Stimulated activated CD4-positive, alpha-beta T cell treated with anti-CD3 and anti-CD28 coated beads, Interleukin-4, amount 100 ng/mL, for 24 hours (primary cell): ENCODE measurements around the gene EIF4EBP3.
"Not testable (repeated sequence)": the region's sequence is repeated elsewhere in the genome, so short reads cannot be mapped to it uniquely, and the experiment has no call there.

ENCODE experiments used
- DNase-seq: peaks from one replicate; pipeline ENCODE4 v3.0.0-alpha.2; 2020

The EIF4EBP3 gene

DNA sequence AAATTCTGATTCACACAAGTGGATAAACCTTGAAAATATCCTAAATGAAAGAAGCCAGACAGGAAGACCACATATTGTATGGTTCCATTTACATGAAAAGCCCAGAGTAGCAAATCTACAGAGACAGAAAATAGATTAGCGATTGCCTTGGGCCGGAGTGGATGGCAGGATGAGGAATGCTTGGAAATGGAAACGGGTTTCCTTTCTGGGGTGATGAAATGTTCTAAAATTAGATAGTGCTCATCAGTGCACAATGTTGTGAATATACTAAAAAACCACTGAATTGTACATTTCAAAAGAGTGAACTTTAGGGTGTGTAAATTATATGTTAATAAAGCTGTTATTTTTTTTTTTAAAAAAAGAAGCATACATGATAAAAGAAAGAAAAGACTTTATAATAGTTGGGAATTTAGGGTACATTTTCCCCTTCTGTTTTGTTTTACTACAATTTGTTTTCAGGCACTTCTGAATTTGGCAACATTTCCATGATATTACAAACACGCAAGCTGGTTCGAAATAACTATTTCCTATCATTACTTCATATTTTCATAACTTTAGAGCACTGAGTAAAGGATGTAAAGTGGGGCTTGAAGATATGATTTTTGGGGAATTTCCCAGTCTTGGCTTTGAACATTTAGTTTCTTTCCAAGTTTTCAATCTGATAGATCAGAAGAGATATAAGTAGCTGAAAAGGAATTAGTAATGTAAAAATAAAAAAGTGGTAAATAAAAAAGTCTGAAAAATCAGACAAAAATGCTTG, 41.0 kb downstream of the EIF4EBP3 start:
- DNase-seq = no peak

DNA sequence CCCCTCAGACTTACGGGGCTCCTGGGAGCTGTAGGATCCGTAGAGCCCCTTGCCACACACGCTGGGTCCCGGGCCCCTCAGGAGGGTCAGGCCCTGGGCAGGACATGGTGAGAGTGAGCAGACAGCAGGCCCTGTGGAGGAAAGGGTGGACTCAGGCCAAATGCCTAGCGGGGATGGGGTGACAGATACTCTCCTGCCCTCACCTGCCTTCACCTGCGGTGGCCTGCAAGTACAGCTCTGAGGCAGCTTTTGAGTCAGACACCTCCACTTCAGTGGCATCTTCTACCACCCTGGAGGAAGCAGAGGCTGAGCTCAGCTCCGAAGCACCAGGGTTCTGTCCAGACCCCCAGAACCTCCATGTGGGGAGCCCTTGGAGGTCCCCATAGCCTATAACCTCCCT, 43.4 kb downstream of the EIF4EBP3 start:
- no peak for DNase-seq

DNA sequence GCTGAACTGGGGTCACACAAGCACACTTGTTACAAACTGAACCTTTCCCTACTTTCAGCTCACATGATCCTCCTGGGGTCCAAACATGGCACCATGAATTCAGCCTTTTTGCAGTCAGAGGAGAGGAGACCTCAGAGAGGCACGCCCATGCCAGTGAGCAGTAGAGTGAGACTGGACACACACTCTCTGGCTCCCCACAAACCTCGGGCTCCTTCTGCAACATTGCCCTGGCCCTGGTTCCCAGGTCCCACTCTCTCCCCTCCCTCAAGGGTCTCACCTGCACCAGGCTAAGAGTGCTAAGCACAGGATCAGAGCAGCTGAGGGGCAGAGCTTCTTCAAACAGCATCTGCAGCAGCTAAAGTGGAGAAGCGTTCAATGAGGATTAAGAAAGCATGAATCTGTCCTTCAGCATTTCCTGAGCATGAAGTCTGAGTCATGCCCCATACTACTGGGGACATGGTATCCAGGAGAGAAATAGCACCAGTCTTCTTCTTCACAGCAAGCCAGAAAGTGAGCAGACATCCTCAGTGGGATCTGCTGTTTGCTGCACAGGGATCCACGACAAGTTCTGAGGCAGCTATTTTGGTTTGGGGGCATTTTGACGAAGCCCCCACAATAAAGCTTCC, 44.4 kb downstream of the EIF4EBP3 start:
- no peak for DNase-seq

DNA sequence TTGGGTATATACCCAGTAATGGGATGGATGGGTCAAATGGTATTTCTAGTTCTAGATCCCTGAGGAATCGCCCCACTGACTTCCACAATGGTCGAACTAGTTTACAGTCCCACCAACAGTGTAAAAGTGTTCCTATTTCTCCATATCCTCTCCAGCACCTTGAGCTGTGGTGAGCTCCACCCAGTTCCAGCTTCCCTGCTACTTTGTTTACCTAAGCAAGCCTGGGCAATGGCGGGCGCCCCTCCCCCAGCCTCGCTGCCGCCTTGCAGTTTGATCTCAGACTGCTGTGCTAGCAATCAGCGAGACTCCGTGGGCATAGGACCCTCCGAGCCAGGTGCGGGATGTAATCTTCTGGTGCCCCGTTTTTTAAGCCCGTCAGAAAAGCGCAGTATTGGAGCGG, 45.6 kb downstream of the EIF4EBP3 start:
- not testable (repeated sequence) for DNase-seq

DNA sequence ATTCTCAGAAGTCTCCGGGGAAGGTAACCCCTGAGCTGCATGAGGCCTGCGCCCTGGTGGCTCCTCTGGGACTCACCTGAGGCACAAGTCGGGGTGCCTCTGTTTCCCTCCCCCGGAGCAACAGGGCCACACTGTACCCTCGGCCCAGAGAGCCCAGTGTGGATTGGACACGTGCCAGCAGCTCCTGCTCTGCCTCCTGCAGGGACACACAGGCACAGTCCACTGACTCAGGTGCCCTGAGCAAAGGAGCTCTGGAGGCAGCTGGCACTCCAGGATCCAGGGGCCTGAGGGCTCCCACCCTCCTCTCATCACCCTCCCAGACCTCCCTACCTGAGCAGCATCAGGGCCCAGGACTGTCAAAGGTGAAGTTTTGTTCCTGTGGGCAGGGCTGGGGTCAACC, 46.7 kb downstream of the EIF4EBP3 start:
- no peak for DNase-seq

DNA sequence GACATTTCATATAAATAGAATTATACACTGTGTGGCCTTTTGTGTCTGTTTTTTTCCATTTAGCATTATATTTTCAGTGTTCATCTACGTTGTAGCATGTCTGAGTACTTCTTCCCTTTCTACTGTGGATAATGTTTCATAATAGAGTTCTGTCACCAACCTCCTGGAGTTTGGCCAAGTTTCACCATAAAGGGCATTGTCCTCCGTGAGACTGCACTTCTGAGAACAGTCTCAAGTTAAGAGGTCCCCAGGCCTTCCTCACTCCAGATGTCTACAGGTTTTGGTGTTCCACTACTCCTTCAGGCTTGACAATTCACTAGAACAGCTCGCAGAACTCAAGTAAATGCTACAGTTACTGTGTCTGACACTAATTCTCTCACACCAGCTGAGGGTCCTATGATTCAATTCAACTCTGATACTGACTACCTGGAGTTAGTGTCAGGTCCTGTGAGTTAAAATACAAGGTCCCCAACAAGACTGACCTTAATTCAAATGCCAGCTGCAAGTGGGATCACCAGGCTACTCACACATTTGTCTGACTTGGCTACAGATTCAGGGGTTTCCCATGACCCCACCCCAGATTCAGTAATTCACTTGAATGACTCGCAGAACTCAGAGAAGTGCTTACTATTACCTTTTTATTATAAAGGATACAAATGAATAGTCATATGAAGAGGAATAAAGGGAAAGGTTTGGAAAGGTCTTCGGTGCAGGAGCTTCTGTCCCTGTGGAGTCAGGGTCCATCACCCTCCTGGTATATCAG, 48.3 kb downstream of the EIF4EBP3 start:
- DNase-seq = no peak

DNA sequence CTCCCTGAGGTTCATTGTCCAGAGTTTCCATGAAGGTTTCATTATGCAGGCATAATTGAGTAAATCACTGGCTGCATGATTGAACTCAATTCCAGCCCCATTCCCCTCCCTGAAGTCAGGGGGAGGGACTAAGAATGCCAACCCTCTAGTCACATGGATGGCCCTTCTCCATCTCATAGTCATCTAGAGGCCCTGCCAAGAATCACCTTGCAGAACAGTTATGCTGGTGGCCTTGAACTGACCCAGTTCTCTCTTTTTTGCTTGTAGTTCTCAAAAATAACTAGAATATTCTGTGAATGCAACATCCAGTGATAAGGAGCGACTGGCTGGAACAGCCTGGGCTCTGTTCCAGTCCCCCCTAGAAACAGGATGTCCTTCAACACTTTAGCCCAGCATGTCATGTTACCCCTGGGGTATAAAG, 48.9 kb downstream of the EIF4EBP3 start:
- no peak for DNase-seq

DNA sequence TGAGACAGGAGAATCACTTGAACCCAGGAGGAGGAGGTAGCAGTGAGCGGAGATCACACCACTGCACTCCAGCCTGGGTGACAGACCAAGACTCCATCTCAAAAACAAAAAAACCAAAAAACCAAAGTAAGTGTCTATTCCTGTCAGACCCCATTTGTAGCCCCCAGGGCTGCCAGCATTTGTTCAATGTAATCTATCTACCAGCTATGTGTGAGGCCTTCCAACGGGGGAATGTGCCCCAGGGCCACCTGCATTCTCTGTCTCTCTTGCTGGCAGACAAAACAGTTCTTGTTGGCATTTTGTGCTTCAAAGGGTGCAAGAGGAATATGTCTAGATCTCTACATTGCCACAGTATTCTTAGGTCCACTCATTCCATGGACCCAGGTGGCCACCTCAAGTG, 51.4 kb downstream of the EIF4EBP3 start:
- no peak for DNase-seq
